Sigmoid colon (tissue), 7 donors: ENCODE data around the gene STX4. TPM values are rescaled to one million over a fixed set of nuclear protein-coding genes. Genes with fewer than 3 reads are reported as not detected.
A peak's percentile ranks its signal among the peaks of the same experiment; 100 is the strongest.

Experiments used
- DNase-seq: peaks from one replicate; pipeline ENCODE4 v3.0.0-alpha.2; 2019
- H3K27ac ChIP-seq, 4 donors: fragments of 200-600 bp; sonication (generic); one replicate each; pipeline ENCODE4 v1.5.1; 2016 to 2019; ENCODE audit warnings: mild to moderate bottlenecking in 1 of 4
- H3K27me3 ChIP-seq, 3 donors: fragments of 200-600 bp; sonication (generic); one replicate each; pipeline ENCODE4 v1.5.1; 2019; ENCODE audit warnings: mild to moderate bottlenecking in 1 of 3
- H3K36me3 ChIP-seq, 4 donors: fragments of 200-600 bp; sonication (generic); one replicate each; pipeline ENCODE4 v1.5.1; 2016 to 2019
- H3K4me1 ChIP-seq, 4 donors: fragments of 200-600 bp; sonication (generic); one replicate each; pipeline ENCODE4 v1.5.1; 2017 to 2019
- H3K4me3 ChIP-seq, 4 donors: fragments of 200-600 bp; sonication (generic); one replicate each; pipeline ENCODE4 v1.5.1; 2017 to 2019; ENCODE audit warnings: mild to moderate bottlenecking in 2 of 4, moderate library complexity in 1 of 4
- H3K9me3 ChIP-seq, 4 donors: fragments of 200-600 bp in 3 of 4; sonication (generic) in 3 of 4; one replicate each; pipeline versions ENCODE4 v1.5.1 to v1.6.1; 2013 to 2019
- CTCF ChIP-seq, 4 experiments: fragments of 450-650 bp in 3 of 4; fragments of 200-600 bp in 1 of 4; IDR thresholded peaks; one replicate each; pipeline ENCODE4 v1.5.1; 2016 to 2019; ENCODE audit warnings: antibody characterized with exemption in 4 of 4, mild to moderate bottlenecking in 3 of 4, moderate library complexity in 2 of 4
- EP300 ChIP-seq, 4 donors: sonication (generic); formaldehyde crosslinking; IDR thresholded peaks; one replicate each; pipeline ENCODE4 v1.6.1; 2017; ENCODE audit warnings: antibody characterized with exemption in 4 of 4
- POLR2A ChIP-seq, 2 donors: fragments of 450-650 bp; IDR thresholded peaks; one replicate each; pipeline ENCODE4 v1.6.1; 2016; ENCODE audit warnings: antibody characterized with exemption in 2 of 2, mild to moderate bottlenecking in 2 of 2, moderate library complexity in 2 of 2
- POLR2AphosphoS5 ChIP-seq, 4 donors: sonication (generic); formaldehyde crosslinking; IDR thresholded peaks; one replicate each; pipeline ENCODE4 v1.6.1; 2017; ENCODE audit warnings: antibody characterized with exemption in 4 of 4
- WGBS, 2 donors: extraction: QIAGEN DNeasy Blood & Tissue Kit; methylation state at CpG; one replicate each; pipeline ENCODE4 v1.1.7; 2013; 5-methylcytosine and 5-hydroxymethylcytosine counted together
- intact Hi-C: fragments of 100-400 bp; cut with DNase I; formaldehyde crosslinking; loops from one replicate; pipeline ENCODE4 v1.15.1; 2023
- polyA plus RNA-seq, 3 donors: library from polyadenylated mRNA; stranded (reverse); fragments of 200-250 nt; gene quantifications; one replicate each; pipeline ENCODE4 v1.2.3, GENCODE V29; 2013
- total RNA-seq, 4 donors: library from RNA; depleted of rRNA; stranded (reverse); fragments of >200 nt; gene quantifications; one replicate each; pipeline ENCODE4 v1.1.0, GENCODE V29; 2016
- donor health status: healthy with polysubstance abuse.
- donor health status: Bipolar disorder and iron deficiency.
- donor health status: healthy.

STX4 gene
- total RNA-seq (10 to 100 TPM; 23.9 to 56.5 (median 37.4) TPM), polyA plus RNA-seq (10 to 100 TPM; 47.2 to 76.3 (median 55.3) TPM)

GRCh38 chr16:31032736-31033708 is at the start of gene STX4:
Gene STX4, plus strand, starts transcription at chr16:31033558. Its CDS starts 248 bp downstream, at chr16:31033806.
- no peak for TF ChIP-seq CTCF (IDR thresholded peaks at IDR 0.05)
- peak; percentile 56 to 86 (median 76) for TF ChIP-seq POLR2AphosphoS5 (IDR thresholded peaks at IDR 0.05)
- TF ChIP-seq EP300 (IDR thresholded peaks at IDR 0.05) = peak in 2 of 4 donors; percentile 74 to 86
- peak in 1 of 2 donors; percentile 44 for TF ChIP-seq POLR2A (IDR thresholded peaks at IDR 0.05)
- Histone ChIP-seq H3K36me3 (peaks cover 0 to 30% (median 9%) of the 10 kb centered on the region in 4 donors), H3K4me3 (peak within 1 kb of the TSS; percentile 79 to 98 (median 96)), H3K4me1 (peaks cover 0 to 29% (median 18%) of the 10 kb centered on the region in 4 donors), H3K9me3 (no peaks in the 10 kb centered on the region), H3K27ac (peak within 1 kb of the TSS; percentile 87 to 98 (median 94)), H3K27me3 (no peaks in the 10 kb centered on the region)
- DNase-seq = peak; percentile 99
- intact Hi-C loops = loop anchor here (1.0 to 2.0 kb wide), 3 partner anchors 36 to 110 kb away; partner anchors contain the start of genes ZNF646 and ZNF668
- WGBS, 2 donors = 1% methylated on average over 75 of the region's 75 CpGs

- Histone ChIP-seq H3K36me3 (peaks cover 8 to 61% (median 38%) of the 10 kb centered on the region in 4 donors), H3K4me1 (peaks cover 0 to 14% (median 12%) of the 10 kb centered on the region in 4 donors), H3K9me3 (no peaks in the 10 kb centered on the region), H3K4me3 (no peak overlapping the region), H3K27me3 (no peaks in the 10 kb centered on the region), H3K27ac (peak overlapping the region in 2 of 4 donors; percentile 69 to 74)
- no peak for DNase-seq
- 81 to 83% methylated on average over 14 of the region's 14 CpGs for WGBS, 2 donors
- intact Hi-C loops = loop anchor here (2.0 kb wide), 1 partner anchor 885 kb away; no protein-coding TSS in a partner anchor
- TF ChIP-seq POLR2AphosphoS5 (IDR thresholded peaks at IDR 0.05) (no peak), POLR2A (IDR thresholded peaks at IDR 0.05) (no peak), CTCF (IDR thresholded peaks at IDR 0.05) (no peak), EP300 (IDR thresholded peaks at IDR 0.05) (no peak)
Measured at GRCh38 chr16:30983898-30984610, 49.3 kb upstream of the STX4 start.

- peak within 1 kb of the TSS; percentile 69 to 78 (median 72) for H3K27ac ChIP-seq
- H3K4me3 ChIP-seq = peak within 1 kb of the TSS; percentile 30 to 53 (median 50)
- intact Hi-C loops = loop anchor here (1.0 to 2.0 kb wide), 3 partner anchors 57 to 884 kb away; no protein-coding TSS in a partner anchor
Measured at GRCh38 chr16:30984669-30985400, 48.5 kb upstream of the STX4 start, which contains the start of gene HSD3B7. Gene HSD3B7, plus strand, starts transcription at chr16:30985207. Its CDS starts 452 bp downstream, at chr16:30985659.

More at GRCh38 chr16:30984669-30985400, 48.5 kb upstream of the STX4 start, which contains the start of gene HSD3B7:
- Histone ChIP-seq H3K36me3 (peaks cover 8 to 54% (median 32%) of the 10 kb centered on the region in 4 donors), H3K4me1 (peaks cover 0 to 14% (median 12%) of the 10 kb centered on the region in 4 donors), H3K9me3 (no peaks in the 10 kb centered on the region), H3K27me3 (no peaks in the 10 kb centered on the region)
- whole genome bisulfite sequencing, 2 donors = 23 to 36% methylated on average over 24 of the region's 24 CpGs
- TF ChIP-seq CTCF (IDR thresholded peaks at IDR 0.05) (peak; percentile 93 to 99 (median 96)), POLR2A (IDR thresholded peaks at IDR 0.05) (no peak), POLR2AphosphoS5 (IDR thresholded peaks at IDR 0.05) (peak in 2 of 4 donors; percentile 45 to 65), EP300 (IDR thresholded peaks at IDR 0.05) (no peak)
- peak; percentile 96 for DNase-seq
